ENCODE measurements around the gene PANK4. TPM values are rescaled to one million over a fixed set of nuclear protein-coding genes. Genes with fewer than 3 reads are reported as not detected.

The PANK4 gene
- total RNA-seq, 2 experiments from 2014 or later, result 42.9 to 47.0 TPM

DNA sequence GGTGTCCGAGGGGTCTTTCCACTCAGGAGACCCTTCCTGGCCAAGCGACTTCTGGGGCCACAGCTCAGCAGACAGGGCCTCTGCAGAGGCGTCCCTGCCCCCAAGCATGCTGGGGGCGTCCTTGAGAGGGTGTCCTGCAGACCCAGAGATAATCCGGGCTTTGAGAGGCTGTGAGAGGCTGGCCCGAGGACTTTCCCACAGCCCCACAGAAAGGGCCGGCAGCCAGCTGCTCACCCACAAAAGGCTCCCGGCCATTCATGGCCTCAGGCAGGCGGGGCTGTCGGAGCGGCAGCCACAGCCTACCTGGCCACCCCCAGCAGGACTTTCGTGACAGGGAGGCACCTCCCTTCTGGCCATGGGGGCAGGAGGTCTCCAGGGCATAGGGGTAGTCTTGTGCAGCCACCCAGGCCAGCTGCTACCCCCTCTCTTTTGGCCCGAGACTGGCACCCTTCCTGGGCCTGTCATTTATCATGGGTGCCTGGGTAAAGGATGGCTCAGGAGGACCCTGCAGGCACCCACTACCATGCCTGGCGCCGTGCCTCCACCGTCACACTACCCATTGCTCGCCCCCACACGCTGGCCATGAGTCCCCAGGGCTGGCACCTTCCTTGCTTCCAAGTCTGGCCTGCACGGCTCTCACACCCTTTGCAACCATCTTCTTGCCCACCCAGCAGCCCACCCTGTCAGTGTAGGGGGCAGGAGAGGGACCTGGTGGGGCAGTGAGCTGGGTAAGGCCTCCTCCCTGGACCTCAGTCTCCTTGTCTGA lies 18.7 kb upstream of the PANK4 start:
- Mint-ChIP-seq H3K4me1 (ENCODE audit: low read depth) (peaks cover 38% of the 10 kb centered on the region), H3K27me3 (no peaks in the 10 kb centered on the region), H3K4me3 (peak overlapping the region; percentile 68), H3K36me3 (ENCODE audit: low read depth) (peaks cover 5% of the 10 kb centered on the region), H3K9me3 (no peaks in the 10 kb centered on the region), H3K27ac (peak overlapping the region; percentile 99)
- peaks cover 72% of the 10 kb centered on the region for H3K4me1 ChIP-seq (ENCODE audit: insufficient read depth, low read length)
- ATAC-seq (ENCODE audit: poor library complexity) (no peak), DNase-seq (peak in 2 of 14 experiments; percentile 39 to 56)
- CTCF ChIA-PET, result interaction anchor here (1.0 to 5.3 kb wide), 5 partner anchors 15 to 40 kb away, joined by 3 to 37 read pairs (median 4); partner anchors contain the start of genes HES5 and PANK4
- intact Hi-C loops (cut with DNase I, micrococcal nuclease), result loop anchor here in 1 of 2 experiments (10.0 kb wide), 1 partner anchor 410 kb away; no protein-coding TSS in a partner anchor
- TF ChIP-seq, protein P1, sequence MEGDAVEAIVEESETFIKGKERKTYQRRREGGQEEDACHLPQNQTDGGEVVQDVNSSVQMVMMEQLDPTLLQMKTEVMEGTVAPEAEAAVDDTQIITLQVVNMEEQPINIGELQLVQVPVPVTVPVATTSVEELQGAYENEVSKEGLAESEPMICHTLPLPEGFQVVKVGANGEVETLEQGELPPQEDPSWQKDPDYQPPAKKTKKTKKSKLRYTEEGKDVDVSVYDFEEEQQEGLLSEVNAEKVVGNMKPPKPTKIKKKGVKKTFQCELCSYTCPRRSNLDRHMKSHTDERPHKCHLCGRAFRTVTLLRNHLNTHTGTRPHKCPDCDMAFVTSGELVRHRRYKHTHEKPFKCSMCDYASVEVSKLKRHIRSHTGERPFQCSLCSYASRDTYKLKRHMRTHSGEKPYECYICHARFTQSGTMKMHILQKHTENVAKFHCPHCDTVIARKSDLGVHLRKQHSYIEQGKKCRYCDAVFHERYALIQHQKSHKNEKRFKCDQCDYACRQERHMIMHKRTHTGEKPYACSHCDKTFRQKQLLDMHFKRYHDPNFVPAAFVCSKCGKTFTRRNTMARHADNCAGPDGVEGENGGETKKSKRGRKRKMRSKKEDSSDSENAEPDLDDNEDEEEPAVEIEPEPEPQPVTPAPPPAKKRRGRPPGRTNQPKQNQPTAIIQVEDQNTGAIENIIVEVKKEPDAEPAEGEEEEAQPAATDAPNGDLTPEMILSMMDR (IDR thresholded peaks at IDR 0.05), result no peak
- H3K27ac ChIP-seq (ENCODE audit: low read depth in 1 of 2, low read length in 2 of 2), result peak overlapping the region; percentile 64 to 66
- no peak overlapping the region for H3K4me3 ChIP-seq (ENCODE audit: low read length)
- POLR2A ChIA-PET, result interaction anchor here (0.9 to 4.9 kb wide), 9 partner anchors 10 to 350 kb away, joined by 3 to 164 read pairs (median 11); partner anchors contain the start of genes FAAP20, HES5, PANK4 and PRXL2B
- no peaks in the 10 kb centered on the region for H3K9me3 ChIP-seq (ENCODE audit: control insufficient read depth in 1 of 2, insufficient read depth in 1 of 2, low read length in 2 of 2)
- H3K27me3 ChIP-seq (ENCODE audit: control insufficient read depth in 1 of 2, insufficient read depth in 2 of 2, low read length in 2 of 2), result peaks cover 0 to 2% of the 10 kb centered on the region in 2 experiments
- H3K36me3 ChIP-seq (ENCODE audit: insufficient read depth, low read length), result no peaks in the 10 kb centered on the region

DNA sequence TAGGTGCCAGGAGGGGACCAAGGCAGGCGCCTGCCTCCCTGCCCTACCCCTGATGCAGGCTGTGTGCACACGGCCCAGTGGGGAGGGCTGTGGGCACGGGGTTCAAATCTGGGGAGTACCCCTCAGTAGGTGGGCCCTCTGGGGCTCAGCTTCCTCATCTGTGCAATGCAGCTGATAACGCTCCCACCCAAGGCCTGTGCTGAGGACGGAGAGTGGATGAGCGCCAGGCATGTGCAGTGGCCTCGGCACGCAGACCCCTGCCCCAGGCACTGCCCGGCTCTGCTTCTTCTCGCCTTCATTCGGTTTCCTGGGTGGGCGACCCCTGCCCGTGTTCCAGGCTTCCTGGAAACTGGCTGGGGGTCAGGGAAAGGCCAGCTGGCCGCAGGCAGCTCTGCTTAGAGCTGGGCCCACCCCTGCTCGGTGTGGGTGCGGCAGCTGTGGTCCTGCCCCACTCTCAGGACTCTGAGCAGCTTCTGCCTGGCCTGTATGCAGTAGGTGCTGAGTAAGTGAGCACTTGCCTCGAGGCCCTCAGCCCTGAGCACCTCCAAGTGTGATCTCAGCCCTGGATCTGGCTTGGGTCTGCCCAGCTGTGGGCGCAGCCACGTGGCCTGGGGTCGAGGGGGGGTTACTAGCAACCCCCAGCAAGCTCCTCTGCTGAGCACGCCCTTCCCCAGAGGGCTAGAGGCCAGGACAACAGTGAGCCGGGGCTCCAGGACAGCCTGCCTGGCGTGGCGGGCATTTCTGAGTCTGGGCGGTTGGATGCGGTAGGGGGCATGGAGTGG lies 17.9 kb upstream of the PANK4 start:
- intact Hi-C loops (cut with DNase I, micrococcal nuclease), result loop anchor here in 1 of 2 experiments (10.0 kb wide), 1 partner anchor 409 kb away; no protein-coding TSS in a partner anchor
- peak overlapping the region; percentile 99 for H3K27ac Mint-ChIP-seq
- POLR2A ChIA-PET, result interaction anchor here (0.8 to 2.5 kb wide), 4 partner anchors 14 to 229 kb away, joined by 3 to 11 read pairs (median 7); partner anchors contain the start of genes HES5 and PANK4

More for the DNA sequence above, 17.9 kb upstream of the PANK4 start:
- no peak overlapping the region for H3K4me3 ChIP-seq (ENCODE audit: low read length)
- ATAC-seq (ENCODE audit: poor library complexity), result no peak
- no peaks in the 10 kb centered on the region for H3K9me3 Mint-ChIP-seq
- no peaks in the 10 kb centered on the region for H3K9me3 ChIP-seq (ENCODE audit: control insufficient read depth in 1 of 2, insufficient read depth in 1 of 2, low read length in 2 of 2)
- peak in 2 of 14 experiments; percentile 35 to 52 for DNase-seq
- H3K4me1 ChIP-seq (ENCODE audit: insufficient read depth, low read length), result peaks cover 64% of the 10 kb centered on the region
- TF ChIP-seq, protein P1 (IDR thresholded peaks at IDR 0.05), result no peak
- H3K27me3 ChIP-seq (ENCODE audit: control insufficient read depth in 1 of 2, insufficient read depth in 2 of 2, low read length in 2 of 2), result peaks cover 0 to 2% of the 10 kb centered on the region in 2 experiments
- CTCF ChIA-PET, result interaction anchor here (1.0 to 5.3 kb wide), 2 partner anchors 17 to 19 kb away, joined by 3 to 37 read pairs; partner anchors contain the start of gene PANK4
- H3K27ac ChIP-seq (ENCODE audit: low read depth in 1 of 2, low read length in 2 of 2), result no peak overlapping the region
- no peaks in the 10 kb centered on the region for H3K36me3 ChIP-seq (ENCODE audit: insufficient read depth, low read length)
- H3K4me3 Mint-ChIP-seq, result peak overlapping the region; percentile 68
- no peaks in the 10 kb centered on the region for H3K27me3 Mint-ChIP-seq
- peaks cover 5% of the 10 kb centered on the region for H3K36me3 Mint-ChIP-seq (ENCODE audit: low read depth)
- peaks cover 38% of the 10 kb centered on the region for H3K4me1 Mint-ChIP-seq (ENCODE audit: low read depth)
